ENCODE data around the gene KIF23. TPM values are rescaled to one million over a fixed set of nuclear protein-coding genes. Genes with fewer than 3 reads are reported as not detected.

Gene KIF23
- polyA plus RNA-seq, 1 donor, result 14.3 TPM

- DNase-seq, result peak; percentile 86
Observed at GRCh38 chr15:69394556-69395282, 19.4 kb upstream of the KIF23 start.

DNA sequence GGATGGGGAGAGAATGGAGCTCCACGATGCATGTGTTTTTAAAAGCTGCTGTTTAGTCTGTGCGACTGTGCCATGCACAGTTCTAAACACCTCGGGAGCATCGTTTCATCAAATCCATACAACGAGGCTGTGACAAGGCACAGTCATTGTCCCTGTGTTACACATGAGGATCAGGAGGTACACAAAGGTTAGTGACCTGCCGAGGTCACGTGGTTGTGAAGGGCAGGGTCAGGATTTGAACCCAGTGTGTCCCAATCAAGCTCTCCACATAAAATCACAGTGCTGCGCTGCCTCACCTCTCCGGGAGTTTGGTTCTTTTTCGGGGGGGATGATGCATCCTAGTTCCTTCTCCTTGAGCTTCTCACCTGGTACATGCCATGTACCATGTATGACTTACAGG lies 18.7 kb upstream of the KIF23 start:
- DNase-seq, result no peak

DNA sequence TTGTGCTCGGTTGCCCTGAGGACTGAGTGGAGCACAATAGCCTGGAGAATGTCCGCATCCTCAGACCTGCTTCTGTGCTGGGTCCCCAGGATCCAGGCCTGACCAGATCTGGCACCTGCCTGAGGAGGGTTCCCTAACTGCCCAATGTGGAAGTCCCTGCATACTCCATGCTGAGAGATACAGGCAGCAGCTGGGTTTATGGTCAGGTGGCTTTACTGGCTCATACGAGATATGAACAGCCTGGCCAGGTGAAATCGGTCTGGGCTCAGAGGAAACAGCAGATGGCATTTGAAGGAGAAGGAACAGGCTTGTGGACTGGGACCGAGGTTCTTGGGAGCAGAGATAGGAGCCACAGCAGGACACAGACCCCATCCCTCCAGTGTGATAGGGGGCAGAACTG lies 18.2 kb upstream of the KIF23 start:
- no peak for DNase-seq

DNA sequence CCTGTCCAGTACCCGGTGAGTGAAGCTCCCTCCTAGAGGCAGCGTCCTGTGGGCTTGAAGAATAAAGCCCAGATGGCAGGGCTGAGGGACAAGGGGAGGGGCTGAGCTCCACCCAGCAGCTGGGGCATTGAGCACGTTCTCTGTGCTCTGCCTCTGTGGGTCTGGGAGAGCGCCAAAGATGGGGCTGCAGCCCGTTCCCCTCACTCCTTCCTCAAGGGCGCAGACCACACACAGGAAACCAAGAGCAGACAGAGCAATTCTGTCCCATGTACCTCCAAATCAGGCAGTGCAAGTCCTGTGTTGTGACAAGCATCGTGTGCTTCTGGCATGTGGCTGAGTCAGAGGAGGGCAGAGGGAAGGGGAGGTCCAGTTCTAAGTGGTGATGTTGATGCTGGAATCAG lies 15.7 kb upstream of the KIF23 start:
- DNase-seq, result no peak

GRCh38 chr15:69400850-69401249 lies 13.3 kb upstream of the KIF23 start:
- DNase-seq, result no peak

- DNase-seq, result no peak
Observed at GRCh38 chr15:69402816-69403215, 11.3 kb upstream of the KIF23 start.

DNA sequence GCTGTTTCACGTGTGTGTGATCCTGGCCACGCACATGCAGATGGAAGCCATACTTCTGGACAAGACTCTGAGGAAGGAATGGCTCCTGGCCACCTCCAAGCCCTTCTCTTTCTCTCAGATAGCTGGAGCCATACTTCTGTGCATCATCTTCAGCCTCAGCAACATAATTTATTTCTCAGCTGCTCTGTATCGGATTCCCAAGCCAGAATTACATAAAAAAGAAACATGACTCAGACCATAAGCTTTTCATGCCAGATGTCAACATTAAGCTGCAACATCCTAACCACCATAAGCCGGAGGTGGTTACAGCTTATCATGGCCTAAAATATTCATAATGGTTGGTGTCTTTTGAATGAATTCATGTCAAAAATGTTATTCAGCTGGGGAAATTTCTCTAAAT lies 10.6 kb upstream of the KIF23 start:
- DNase-seq, result peak; percentile 34

DNA sequence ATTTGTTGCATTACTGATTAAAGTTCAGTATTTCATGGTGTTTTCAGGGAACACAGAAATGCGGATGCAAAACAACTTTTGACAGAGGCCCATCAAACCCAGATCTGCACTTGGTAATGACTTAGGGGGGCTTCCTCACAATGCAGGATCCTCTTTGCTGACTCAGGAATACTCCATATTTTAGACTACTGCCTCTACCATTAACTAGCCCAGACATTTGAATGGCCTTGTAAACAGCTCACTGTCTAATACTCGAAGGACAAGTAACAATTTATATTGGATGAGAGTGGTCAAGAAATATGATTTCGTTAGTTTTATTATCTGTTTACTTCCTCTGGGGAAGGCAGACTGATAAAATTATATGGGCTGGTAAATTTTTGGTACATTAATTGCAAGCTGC lies 9.0 kb upstream of the KIF23 start:
- no peak for DNase-seq

- no peak for DNase-seq
Observed at GRCh38 chr15:69407719-69408400, 6.3 kb upstream of the KIF23 start.

DNA sequence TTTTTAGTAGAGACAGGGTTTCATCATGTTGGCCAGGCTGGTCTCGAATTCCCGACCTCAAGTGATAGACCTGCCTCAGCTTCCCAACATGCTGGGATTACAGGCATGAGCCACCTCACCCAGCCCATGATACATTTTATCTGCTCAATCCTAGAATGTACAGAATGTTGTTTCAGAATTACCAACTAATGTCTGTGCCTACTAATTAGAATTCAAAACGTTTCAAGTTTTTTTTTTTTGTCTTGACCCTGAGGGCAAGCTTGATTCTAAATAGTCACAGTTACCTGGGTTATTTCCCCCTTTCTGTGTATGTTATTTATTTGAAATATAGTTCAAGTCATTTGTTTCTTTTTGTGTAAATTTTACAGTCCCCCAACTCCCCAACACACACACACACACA lies 5.3 kb upstream of the KIF23 start:
- no peak for DNase-seq

GRCh38 chr15:69410248-69410874 lies 3.8 kb upstream of the KIF23 start:
- DNase-seq, result no peak

DNA sequence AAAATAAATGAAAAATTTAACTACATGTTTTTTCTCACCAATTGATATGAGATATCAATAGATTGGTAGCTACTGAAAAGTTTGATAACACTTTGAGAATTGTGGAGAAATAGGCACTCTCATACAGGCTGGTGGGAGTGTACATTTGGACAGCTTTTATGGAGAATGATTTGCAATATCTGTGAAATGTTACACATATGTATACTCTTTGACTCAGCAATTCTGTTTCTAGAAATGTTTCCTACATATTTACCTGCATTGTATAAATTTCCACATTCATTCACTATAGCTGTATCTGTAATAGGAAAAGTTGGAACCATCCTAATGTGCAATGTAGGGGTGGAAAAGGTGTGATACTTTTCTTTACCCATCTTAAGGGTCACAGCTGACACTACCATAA lies 1.9 kb upstream of the KIF23 start:
- no peak for DNase-seq

GRCh38 chr15:69412701-69413100 lies 1.4 kb upstream of the KIF23 start:
- no peak for DNase-seq

GRCh38 chr15:69414701-69415167 lies 585 bp downstream of the KIF23 start:
- peak; percentile 33 for DNase-seq

DNA sequence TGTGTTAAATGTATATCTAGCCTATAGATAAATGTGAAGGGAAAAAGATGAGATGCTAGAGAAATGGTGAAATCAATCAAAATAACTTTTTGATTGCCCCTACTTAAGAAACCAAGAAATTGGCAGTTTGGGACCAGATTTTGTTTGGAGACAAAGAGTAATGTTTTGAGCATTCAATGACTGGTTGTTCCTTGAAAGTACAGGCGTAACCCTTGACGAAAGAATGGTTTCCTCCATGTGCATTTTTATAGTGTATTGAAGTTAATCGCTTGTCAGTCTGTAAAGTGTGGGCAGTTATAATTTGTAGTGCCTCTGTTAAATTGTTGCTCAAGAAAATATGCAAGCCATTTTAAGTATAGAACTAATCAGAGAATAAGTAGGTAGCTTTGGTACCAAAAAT lies 1.2 kb downstream of the KIF23 start:
- no peak for DNase-seq

DNA sequence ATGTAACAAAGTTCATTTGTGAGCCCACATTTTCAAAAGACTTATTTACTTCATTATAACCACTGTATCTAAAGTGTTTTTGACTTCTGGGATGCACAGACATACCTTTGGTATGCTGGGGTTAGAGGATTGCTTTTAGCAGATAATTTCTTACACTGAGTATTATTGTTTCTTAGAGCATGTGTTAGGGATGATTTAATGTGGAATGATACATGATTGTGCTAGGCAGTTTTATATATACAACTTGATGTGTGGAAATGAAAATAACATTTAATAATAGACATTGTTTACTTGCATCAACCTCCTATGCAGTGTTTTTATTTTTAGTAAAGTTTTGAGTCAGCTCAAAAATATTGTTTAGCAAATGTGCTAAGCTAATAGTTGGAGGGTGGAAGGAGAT lies 3.4 kb downstream of the KIF23 start:
- DNase-seq, result no peak

DNA sequence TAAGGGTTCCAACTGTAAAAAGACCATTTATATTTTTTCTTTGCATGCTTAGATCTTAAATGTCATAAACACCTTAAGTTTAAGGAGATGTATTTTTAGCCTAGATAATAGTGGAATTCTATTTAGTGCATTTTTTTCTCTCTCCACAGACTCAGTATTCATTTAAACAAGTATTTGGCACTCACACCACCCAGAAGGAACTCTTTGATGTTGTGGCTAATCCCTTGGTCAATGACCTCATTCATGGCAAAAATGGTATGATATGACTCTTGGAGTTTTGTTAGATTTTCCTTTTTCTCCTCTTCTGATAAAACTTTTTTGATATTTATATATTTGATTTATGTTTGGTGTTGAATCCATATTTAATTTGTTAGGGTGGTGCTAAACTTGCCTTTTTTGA lies 7.3 kb downstream of the KIF23 start:
- DNase-seq, result no peak

DNA sequence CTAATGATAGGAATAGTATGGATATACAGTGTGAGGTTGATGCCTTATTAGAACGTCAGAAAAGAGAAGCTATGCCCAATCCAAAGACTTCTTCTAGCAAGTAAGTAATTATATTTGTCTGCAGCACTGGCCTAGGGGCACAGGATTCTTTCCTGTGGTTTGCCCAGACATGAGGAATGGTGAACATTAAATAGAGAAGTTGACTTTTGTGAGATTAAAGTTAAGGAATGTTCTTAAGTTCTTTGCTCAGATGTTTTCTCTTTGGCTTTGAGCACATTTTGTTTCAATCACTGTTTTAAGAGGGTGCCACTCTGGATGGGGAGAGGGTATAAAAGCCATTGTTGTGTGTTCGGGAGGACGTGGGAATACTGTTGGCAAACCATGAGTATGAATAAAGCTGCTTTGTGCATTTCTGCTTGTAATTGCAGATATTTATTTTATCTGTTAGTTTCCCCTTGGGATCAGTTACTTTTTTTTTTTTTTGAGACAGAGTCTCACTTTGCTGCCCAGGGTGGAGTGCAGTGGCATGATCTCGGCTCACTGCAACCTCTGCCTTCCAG lies 8.3 kb downstream of the KIF23 start:
- DNase-seq, result no peak

GRCh38 chr15:69424001-69424400 lies 9.9 kb downstream of the KIF23 start:
- no peak for DNase-seq

DNA sequence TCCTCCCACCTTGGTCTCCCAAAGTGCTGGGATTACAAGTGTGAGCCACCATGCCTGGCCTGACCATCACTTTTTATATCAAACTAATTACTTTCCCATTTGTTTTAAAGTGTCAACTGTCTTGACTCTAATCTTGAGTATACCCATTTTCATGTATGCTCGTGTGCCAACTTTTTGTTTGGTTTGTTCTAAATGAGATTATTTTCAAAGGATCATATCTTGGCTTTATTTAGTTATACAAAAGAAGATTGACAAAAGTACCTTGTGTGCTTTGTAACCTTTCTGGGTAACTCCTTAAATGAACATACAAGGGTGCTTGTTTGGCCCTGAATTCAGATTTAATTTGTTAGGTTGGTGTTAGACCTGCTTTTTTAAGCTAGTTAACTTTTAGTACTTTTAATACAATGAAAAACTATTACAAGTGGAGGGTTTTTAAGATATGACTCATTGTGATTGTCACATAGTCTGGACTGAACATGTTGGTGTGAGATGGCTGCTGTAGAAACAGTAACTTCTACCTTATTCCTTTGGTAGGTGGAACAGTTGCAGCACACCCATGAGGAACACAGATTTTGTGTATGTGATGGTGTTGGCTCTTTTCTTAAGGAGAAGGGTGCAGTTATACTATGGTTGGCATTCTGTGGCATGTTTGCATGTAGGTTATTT lies 10.7 kb downstream of the KIF23 start:
- no peak for DNase-seq

GRCh38 chr15:69433831-69434230 lies 19.7 kb downstream of the KIF23 start:
- no peak for DNase-seq

GRCh38 chr15:69434238-69434637 lies 20.1 kb downstream of the KIF23 start:
- DNase-seq, result no peak

DNA sequence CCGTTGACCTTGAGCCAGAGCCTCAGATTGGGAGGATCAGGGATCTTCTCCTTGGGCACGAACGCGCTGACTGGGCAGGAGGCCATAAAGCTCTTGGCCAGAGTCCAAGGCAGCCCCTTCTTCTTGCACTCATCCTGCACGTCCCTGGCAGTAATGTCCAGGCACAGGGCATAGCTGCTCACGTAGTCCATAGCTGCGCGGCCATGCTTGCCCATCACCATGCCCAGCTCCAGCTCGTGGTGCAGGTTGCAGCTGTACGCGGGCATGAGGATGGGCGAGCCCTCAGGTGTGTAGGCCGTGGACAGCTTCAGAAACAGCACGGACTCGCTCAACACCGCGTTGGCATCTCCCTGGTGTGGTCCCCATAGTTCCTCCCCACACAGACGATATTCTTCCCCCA lies 20.5 kb downstream of the KIF23 start:
- DNase-seq, result no peak

Measured in hindlimb muscle (tissue), 1 donor.